ENCODE measurements around the gene SLC30A2. TPM values are rescaled to one million over a fixed set of nuclear protein-coding genes. Genes with fewer than 3 reads are reported as not detected.

Gene SLC30A2
- polyA plus RNA-seq, 3 donors: not detected

GRCh38 chr1:26023009-26023408 lies 22.9 kb downstream of the SLC30A2 start:
- WGBS (ENCODE audit: insufficient coverage): 96% methylated on average over 6 of the region's 13 CpGs
- Histone ChIP-seq H3K4me3 (replicated peaks in 1 of 3; ENCODE audit: low read depth in 2 of 3, low read length in 3 of 3) (no peak overlapping the region), H3K36me3 (replicated peaks in 1 of 2; ENCODE audit: control insufficient read depth in 1 of 2, insufficient read depth in 2 of 2, low read length in 2 of 2) (no peaks in the 10 kb centered on the region), H3K4me1 (ENCODE audit: control insufficient read depth in 1 of 2, insufficient read depth in 2 of 2, low read length in 2 of 2) (peaks cover 0 to 5% of the 10 kb centered on the region in 2 donors), H3K9me3 (replicated peaks in 1 of 2; ENCODE audit: control insufficient read depth in 1 of 2, insufficient read depth in 1 of 2, low read length in 2 of 2) (no peaks in the 10 kb centered on the region), H3K27ac (ENCODE audit: low read depth in 1 of 2, low read length in 2 of 2) (no peak overlapping the region), H3K79me2 (ENCODE audit: insufficient read depth, low read length) (no peaks in the 10 kb centered on the region), H3K9ac (ENCODE audit: insufficient read depth, low read length, poor library complexity, severe bottlenecking) (no peak overlapping the region), H4K20me1 (ENCODE audit: insufficient read depth, low read length) (no peaks in the 10 kb centered on the region), H2AFZ (ENCODE audit: insufficient read depth, low read depth, low read length, poor library complexity, severe bottlenecking) (no peak overlapping the region), H3K27me3 (ENCODE audit: control insufficient read depth in 2 of 2, insufficient read depth in 2 of 2, low read length in 2 of 2) (peaks cover 0 to 2% of the 10 kb centered on the region in 2 donors), H3K4me2 (replicated peaks; ENCODE audit: extremely low read depth, low read length, poor library complexity, severe bottlenecking) (no peak overlapping the region)
- DNase-seq: no peak
- Mint-ChIP-seq H3K9me3 (peaks cover 0 to 4% (median 0%) of the 10 kb centered on the region in 7 donors), H3K27ac (peak overlapping the region in 1 of 7 donors; percentile 57), H3K4me3 (no peak overlapping the region), H3K27me3 (ENCODE audit: low read depth in 3 of 3) (peaks cover 13 to 32% (median 13%) of the 10 kb centered on the region in 3 donors), H3K4me1 (peaks cover 17% of the 10 kb centered on the region), H3K36me3 (peaks cover 0 to 5% of the 10 kb centered on the region in 2 donors)
- intact Hi-C loops (cut with micrococcal nuclease): no loop called here
- TF ChIP-seq, protein P1, sequence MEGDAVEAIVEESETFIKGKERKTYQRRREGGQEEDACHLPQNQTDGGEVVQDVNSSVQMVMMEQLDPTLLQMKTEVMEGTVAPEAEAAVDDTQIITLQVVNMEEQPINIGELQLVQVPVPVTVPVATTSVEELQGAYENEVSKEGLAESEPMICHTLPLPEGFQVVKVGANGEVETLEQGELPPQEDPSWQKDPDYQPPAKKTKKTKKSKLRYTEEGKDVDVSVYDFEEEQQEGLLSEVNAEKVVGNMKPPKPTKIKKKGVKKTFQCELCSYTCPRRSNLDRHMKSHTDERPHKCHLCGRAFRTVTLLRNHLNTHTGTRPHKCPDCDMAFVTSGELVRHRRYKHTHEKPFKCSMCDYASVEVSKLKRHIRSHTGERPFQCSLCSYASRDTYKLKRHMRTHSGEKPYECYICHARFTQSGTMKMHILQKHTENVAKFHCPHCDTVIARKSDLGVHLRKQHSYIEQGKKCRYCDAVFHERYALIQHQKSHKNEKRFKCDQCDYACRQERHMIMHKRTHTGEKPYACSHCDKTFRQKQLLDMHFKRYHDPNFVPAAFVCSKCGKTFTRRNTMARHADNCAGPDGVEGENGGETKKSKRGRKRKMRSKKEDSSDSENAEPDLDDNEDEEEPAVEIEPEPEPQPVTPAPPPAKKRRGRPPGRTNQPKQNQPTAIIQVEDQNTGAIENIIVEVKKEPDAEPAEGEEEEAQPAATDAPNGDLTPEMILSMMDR (IDR thresholded peaks at IDR 0.05): no peak

GRCh38 chr1:26022404-26022779 lies 23.5 kb downstream of the SLC30A2 start:
- Histone ChIP-seq H4K20me1 (ENCODE audit: insufficient read depth, low read length) (no peaks in the 10 kb centered on the region), H3K79me2 (ENCODE audit: insufficient read depth, low read length) (no peaks in the 10 kb centered on the region), H3K27ac (ENCODE audit: low read depth in 1 of 2, low read length in 2 of 2) (no peak overlapping the region), H2AFZ (ENCODE audit: insufficient read depth, low read depth, low read length, poor library complexity, severe bottlenecking) (no peak overlapping the region), H3K9me3 (replicated peaks in 1 of 2; ENCODE audit: control insufficient read depth in 1 of 2, insufficient read depth in 1 of 2, low read length in 2 of 2) (no peaks in the 10 kb centered on the region), H3K4me1 (ENCODE audit: control insufficient read depth in 1 of 2, insufficient read depth in 2 of 2, low read length in 2 of 2) (peaks cover 4 to 9% of the 10 kb centered on the region in 2 donors), H3K36me3 (replicated peaks in 1 of 2; ENCODE audit: control insufficient read depth in 1 of 2, insufficient read depth in 2 of 2, low read length in 2 of 2) (no peaks in the 10 kb centered on the region), H3K27me3 (ENCODE audit: control insufficient read depth in 2 of 2, insufficient read depth in 2 of 2, low read length in 2 of 2) (peaks cover 0 to 2% of the 10 kb centered on the region in 2 donors), H3K4me2 (replicated peaks; ENCODE audit: extremely low read depth, low read length, poor library complexity, severe bottlenecking) (no peak overlapping the region), H3K4me3 (replicated peaks in 1 of 3; ENCODE audit: low read depth in 2 of 3, low read length in 3 of 3) (no peak overlapping the region), H3K9ac (ENCODE audit: insufficient read depth, low read length, poor library complexity, severe bottlenecking) (no peak overlapping the region)
- Mint-ChIP-seq H3K4me3 (no peak overlapping the region), H3K36me3 (peaks cover 0 to 5% of the 10 kb centered on the region in 2 donors), H3K4me1 (peaks cover 15% of the 10 kb centered on the region), H3K27ac (peak overlapping the region in 1 of 7 donors; percentile 61), H3K9me3 (peaks cover 0 to 4% (median 0%) of the 10 kb centered on the region in 7 donors), H3K27me3 (ENCODE audit: low read depth in 3 of 3) (peaks cover 11 to 32% (median 13%) of the 10 kb centered on the region in 3 donors)
- intact Hi-C loops (cut with micrococcal nuclease): no loop called here
- 87% methylated on average over 8 of the region's 8 CpGs for WGBS (ENCODE audit: insufficient coverage)
- DNase-seq: no peak
- TF ChIP-seq, protein P1 (IDR thresholded peaks at IDR 0.05): no peak

Data from CD14-positive monocyte (primary cell).